DMS153 (cell line): ENCODE results near the gene RGS6.

Source experiments
- DNase-seq: peaks from one replicate; lab custom pipeline; 2025; lab: John Stamatoyannopoulos, UW

RGS6 gene

GRCh38 chr14:72014486-72014885 is 82.3 kb downstream of the RGS6 start:
- DNase-seq, result no peak

GRCh38 chr14:72017290-72017689 is 85.1 kb downstream of the RGS6 start:
- no peak for DNase-seq

- DNase-seq, result no peak
These were observed 91.2 kb downstream of the RGS6 start for GRCh38 chr14:72023128-72024042.

GRCh38 chr14:72024043-72024407 is 91.8 kb downstream of the RGS6 start:
- DNase-seq, result peak; percentile 35

- DNase-seq, result no peak
These were observed 92.3 kb downstream of the RGS6 start for GRCh38 chr14:72024504-72024903.

- no peak for DNase-seq
These were observed 94.3 kb downstream of the RGS6 start for GRCh38 chr14:72026536-72026935.

GRCh38 chr14:72027061-72027460 is 94.8 kb downstream of the RGS6 start:
- no peak for DNase-seq

- no peak for DNase-seq
These were observed 101.1 kb downstream of the RGS6 start for GRCh38 chr14:72033365-72033764.

GRCh38 chr14:72040528-72040927 is 108.3 kb downstream of the RGS6 start:
- no peak for DNase-seq

GRCh38 chr14:72045271-72045670 is 113.0 kb downstream of the RGS6 start:
- DNase-seq, result no peak

GRCh38 chr14:72045885-72046284 is 113.7 kb downstream of the RGS6 start:
- no peak for DNase-seq

- DNase-seq, result no peak
These were observed 117.2 kb downstream of the RGS6 start for GRCh38 chr14:72049462-72049861.

- no peak for DNase-seq
These were observed 120.1 kb downstream of the RGS6 start for GRCh38 chr14:72052356-72052755.

GRCh38 chr14:72053651-72054050 is 121.4 kb downstream of the RGS6 start:
- DNase-seq, result no peak

GRCh38 chr14:72054911-72055310 is 122.7 kb downstream of the RGS6 start:
- DNase-seq, result no peak

GRCh38 chr14:72057701-72058285 is 125.6 kb downstream of the RGS6 start:
- no peak for DNase-seq

GRCh38 chr14:72060460-72060859 is 128.2 kb downstream of the RGS6 start:
- no peak for DNase-seq

- DNase-seq, result no peak
These were observed 128.7 kb downstream of the RGS6 start for GRCh38 chr14:72060917-72061316.

- no peak for DNase-seq
These were observed 129.5 kb downstream of the RGS6 start for GRCh38 chr14:72061718-72062117.

GRCh38 chr14:72063761-72064282 is 131.6 kb downstream of the RGS6 start:
- no peak for DNase-seq

GRCh38 chr14:72064501-72064900 is 132.3 kb downstream of the RGS6 start:
- DNase-seq, result no peak

GRCh38 chr14:72070458-72070857 is 138.2 kb downstream of the RGS6 start:
- DNase-seq, result no peak

- DNase-seq, result no peak
These were observed 143.6 kb downstream of the RGS6 start for GRCh38 chr14:72075649-72076334.
